Measurements from ENCODE around the gene PACSIN1. TPM values are rescaled to one million over a fixed set of nuclear protein-coding genes. Genes with fewer than 3 reads are reported as not detected.
"Not testable (repeated sequence)": the region's sequence is repeated elsewhere in the genome, so short reads cannot be mapped to it uniquely, and the experiment has no call there.

Gene PACSIN1
- total and polyA plus RNA-seq, 2 donors: 0.20 to 0.32 TPM

GRCh38 chr6:34463849-34464248, 2.0 kb upstream of the PACSIN1 start:
- 66% methylated on average over 4 of the region's 4 CpGs for WGBS
- H3K4me1 ChIP-seq (ENCODE audit: insufficient read depth): no peaks in the 10 kb centered on the region
- no peak overlapping the region for H3K27ac ChIP-seq (ENCODE audit: low read depth)
- H3K36me3 ChIP-seq (ENCODE audit: insufficient read depth): no peaks in the 10 kb centered on the region
- no peak for DNase-seq (ENCODE audit: extremely low spot score)
- no peak overlapping the region for H3K4me3 ChIP-seq (ENCODE audit: low read depth, low read length)

GRCh38 chr6:34466242-34467185, 638 bp downstream of the PACSIN1 start:
- DNase-seq (ENCODE audit: extremely low spot score): no peak
- 32% methylated on average over 28 of the region's 28 CpGs for WGBS

GRCh38 chr6:34468378-34468892, 2.6 kb downstream of the PACSIN1 start:
- Histone ChIP-seq H3K36me3 (ENCODE audit: insufficient read depth) (no peaks in the 10 kb centered on the region), H3K27ac (ENCODE audit: low read depth) (no peak overlapping the region), H3K4me1 (ENCODE audit: insufficient read depth) (no peaks in the 10 kb centered on the region), H3K4me3 (ENCODE audit: low read depth, low read length) (no peak overlapping the region)
- no peak for DNase-seq (ENCODE audit: extremely low spot score)
- 92% methylated on average over 4 of the region's 4 CpGs for WGBS

More at GRCh38 chr6:34466242-34467185, 638 bp downstream of the PACSIN1 start:
- H3K4me1 ChIP-seq (ENCODE audit: insufficient read depth): no peaks in the 10 kb centered on the region
- no peak overlapping the region for H3K27ac ChIP-seq (ENCODE audit: low read depth)
- peak overlapping the region; percentile 21 for H3K4me3 ChIP-seq (ENCODE audit: low read depth, low read length)
- H3K36me3 ChIP-seq (ENCODE audit: insufficient read depth): no peaks in the 10 kb centered on the region

- DNase-seq (ENCODE audit: extremely low spot score): no peak
- Histone ChIP-seq H3K36me3 (ENCODE audit: insufficient read depth) (no peaks in the 10 kb centered on the region), H3K27ac (ENCODE audit: low read depth) (no peak overlapping the region), H3K4me1 (ENCODE audit: insufficient read depth) (no peaks in the 10 kb centered on the region), H3K4me3 (ENCODE audit: low read depth, low read length) (no peak overlapping the region)
- WGBS: 88% methylated on average over 3 of the region's 3 CpGs
Measured at GRCh38 chr6:34469499-34469898, 3.6 kb downstream of the PACSIN1 start.

GRCh38 chr6:34472425-34472824, 6.5 kb downstream of the PACSIN1 start:
- no peaks in the 10 kb centered on the region for H3K4me1 ChIP-seq (ENCODE audit: insufficient read depth)
- H3K27ac ChIP-seq (ENCODE audit: low read depth): no peak overlapping the region
- H3K4me3 ChIP-seq (ENCODE audit: low read depth, low read length): no peak overlapping the region
- no peaks in the 10 kb centered on the region for H3K36me3 ChIP-seq (ENCODE audit: insufficient read depth)
- 81% methylated on average over 5 of the region's 5 CpGs for WGBS
- DNase-seq (ENCODE audit: extremely low spot score): no peak

- Histone ChIP-seq H3K27ac (ENCODE audit: low read depth) (no peak overlapping the region), H3K4me1 (ENCODE audit: insufficient read depth) (no peaks in the 10 kb centered on the region), H3K36me3 (ENCODE audit: insufficient read depth) (no peaks in the 10 kb centered on the region), H3K4me3 (ENCODE audit: low read depth, low read length) (no peak overlapping the region)
- no peak for DNase-seq (ENCODE audit: extremely low spot score)
- WGBS: 89% methylated on average over 1 of the region's 1 CpG
Measured at GRCh38 chr6:34473967-34474366, 8.1 kb downstream of the PACSIN1 start.

GRCh38 chr6:34474754-34475153, 8.9 kb downstream of the PACSIN1 start:
- no peak overlapping the region for H3K4me3 ChIP-seq (ENCODE audit: low read depth, low read length)
- WGBS: 88% methylated on average over 2 of the region's 2 CpGs
- no peaks in the 10 kb centered on the region for H3K36me3 ChIP-seq (ENCODE audit: insufficient read depth)
- no peak overlapping the region for H3K27ac ChIP-seq (ENCODE audit: low read depth)
- DNase-seq (ENCODE audit: extremely low spot score): no peak
- no peaks in the 10 kb centered on the region for H3K4me1 ChIP-seq (ENCODE audit: insufficient read depth)

- no peak for DNase-seq (ENCODE audit: extremely low spot score)
- Histone ChIP-seq H3K4me1 (ENCODE audit: insufficient read depth) (no peaks in the 10 kb centered on the region), H3K36me3 (ENCODE audit: insufficient read depth) (no peaks in the 10 kb centered on the region), H3K4me3 (ENCODE audit: low read depth, low read length) (no peak overlapping the region), H3K27ac (ENCODE audit: low read depth) (no peak overlapping the region)
- WGBS: 37% methylated on average over 5 of the region's 5 CpGs
Measured at GRCh38 chr6:34475238-34475682, 9.4 kb downstream of the PACSIN1 start.

- Histone ChIP-seq H3K4me3 (ENCODE audit: low read depth, low read length) (no peak overlapping the region), H3K4me1 (ENCODE audit: insufficient read depth) (no peaks in the 10 kb centered on the region), H3K36me3 (ENCODE audit: insufficient read depth) (no peaks in the 10 kb centered on the region), H3K27ac (ENCODE audit: low read depth) (no peak overlapping the region)
- no peak for DNase-seq (ENCODE audit: extremely low spot score)
- 74% methylated on average over 7 of the region's 7 CpGs for WGBS
Measured at GRCh38 chr6:34475767-34476328, 10.0 kb downstream of the PACSIN1 start.

GRCh38 chr6:34476447-34476846, 10.6 kb downstream of the PACSIN1 start:
- WGBS: 65% methylated on average over 5 of the region's 5 CpGs
- no peak overlapping the region for H3K27ac ChIP-seq (ENCODE audit: low read depth)
- DNase-seq (ENCODE audit: extremely low spot score): no peak
- no peak overlapping the region for H3K4me3 ChIP-seq (ENCODE audit: low read depth, low read length)
- H3K36me3 ChIP-seq (ENCODE audit: insufficient read depth): no peaks in the 10 kb centered on the region
- H3K4me1 ChIP-seq (ENCODE audit: insufficient read depth): no peaks in the 10 kb centered on the region

- H3K36me3 ChIP-seq (ENCODE audit: insufficient read depth): no peaks in the 10 kb centered on the region
- DNase-seq (ENCODE audit: extremely low spot score): no peak
- WGBS: 65% methylated on average over 5 of the region's 5 CpGs
Measured at GRCh38 chr6:34476921-34477320, 11.0 kb downstream of the PACSIN1 start.

GRCh38 chr6:34478796-34479195, 12.9 kb downstream of the PACSIN1 start:
- H3K4me1 ChIP-seq (ENCODE audit: insufficient read depth): no peaks in the 10 kb centered on the region
- 92% methylated on average over 4 of the region's 4 CpGs for WGBS
- H3K36me3 ChIP-seq (ENCODE audit: insufficient read depth): no peaks in the 10 kb centered on the region
- H3K4me3 ChIP-seq (ENCODE audit: low read depth, low read length): no peak overlapping the region
- no peak for DNase-seq (ENCODE audit: extremely low spot score)
- H3K27ac ChIP-seq (ENCODE audit: low read depth): no peak overlapping the region

More at GRCh38 chr6:34476921-34477320, 11.0 kb downstream of the PACSIN1 start:
- Histone ChIP-seq H3K4me3 (ENCODE audit: low read depth, low read length) (no peak overlapping the region), H3K27ac (ENCODE audit: low read depth) (no peak overlapping the region), H3K4me1 (ENCODE audit: insufficient read depth) (no peaks in the 10 kb centered on the region)

- not testable (repeated sequence) for H3K36me3 ChIP-seq (ENCODE audit: insufficient read depth); H3K4me1 ChIP-seq (ENCODE audit: insufficient read depth); DNase-seq (ENCODE audit: extremely low spot score); H3K27ac ChIP-seq (ENCODE audit: low read depth); H3K4me3 ChIP-seq (ENCODE audit: low read depth, low read length)
- WGBS: 97% methylated on average over 5 of the region's 5 CpGs
Measured at GRCh38 chr6:34483781-34484180, 17.9 kb downstream of the PACSIN1 start.

GRCh38 chr6:34484391-34484790, 18.5 kb downstream of the PACSIN1 start:
- H3K4me3 ChIP-seq (ENCODE audit: low read depth, low read length): no peak overlapping the region
- DNase-seq (ENCODE audit: extremely low spot score): no peak
- H3K4me1 ChIP-seq (ENCODE audit: insufficient read depth): no peaks in the 10 kb centered on the region
- 63% methylated on average over 1 of the region's 1 CpG for WGBS
- H3K36me3 ChIP-seq (ENCODE audit: insufficient read depth): no peaks in the 10 kb centered on the region
- H3K27ac ChIP-seq (ENCODE audit: low read depth): no peak overlapping the region

All from urinary bladder (tissue), 4 donors.